ENCODE measurements around the gene RPS27. TPM values are rescaled to one million over a fixed set of nuclear protein-coding genes. Genes with fewer than 3 reads are reported as not detected.
"Not testable (repeated sequence)": the region's sequence is repeated elsewhere in the genome, so short reads cannot be mapped to it uniquely, and the experiment has no call there.

Gene RPS27
- total RNA-seq, 1 experiment from 2014 or later = 3,064 TPM

GRCh38 chr1:154014154-154014907 lies 23.8 kb downstream of the RPS27 start:
- Mint-ChIP-seq H3K27ac (ENCODE audit: low read depth, unreplicated experiment) (no peak overlapping the region), H3K27me3 (ENCODE audit: insufficient read depth, unreplicated experiment) (no peaks in the 10 kb centered on the region), H3K4me3 (ENCODE audit: unreplicated experiment) (no peak overlapping the region), H3K9me3 (ENCODE audit: unreplicated experiment) (no peaks in the 10 kb centered on the region), H3K36me3 (ENCODE audit: insufficient read depth, unreplicated experiment) (no peaks in the 10 kb centered on the region), H3K4me1 (ENCODE audit: insufficient read depth, unreplicated experiment) (peaks cover 7% of the 10 kb centered on the region)
- intact Hi-C loops (cut with micrococcal nuclease) = no loop called here
- DNase-seq (ENCODE audit: unreplicated experiment) = peak; percentile 62
- ChIA-PET POLR2A (no interaction called here), CTCF (interaction anchor here (0.6 kb wide), 1 partner anchor 63 kb away, joined by 3 read pairs; no protein-coding TSS in a partner anchor)
- BruUV-seq (replicated peaks) = no TSS peak
- no peak for TF ChIP-seq CTCF (IDR thresholded peaks at IDR 0.05; ENCODE audit: unreplicated experiment)

- peaks cover 4% of the 10 kb centered on the region for H3K4me1 Mint-ChIP-seq (ENCODE audit: insufficient read depth, unreplicated experiment)
- no peak overlapping the region for H3K27ac Mint-ChIP-seq (ENCODE audit: low read depth, unreplicated experiment)
These were observed 28.7 kb downstream of the RPS27 start for GRCh38 chr1:154019269-154019668.

GRCh38 chr1:154019940-154020339 lies 29.4 kb downstream of the RPS27 start:
- Mint-ChIP-seq H3K27ac (ENCODE audit: low read depth, unreplicated experiment) (no peak overlapping the region), H3K27me3 (ENCODE audit: insufficient read depth, unreplicated experiment) (no peaks in the 10 kb centered on the region), H3K4me3 (ENCODE audit: unreplicated experiment) (no peak overlapping the region), H3K4me1 (ENCODE audit: insufficient read depth, unreplicated experiment) (no peaks in the 10 kb centered on the region), H3K9me3 (ENCODE audit: unreplicated experiment) (no peaks in the 10 kb centered on the region), H3K36me3 (ENCODE audit: insufficient read depth, unreplicated experiment) (no peaks in the 10 kb centered on the region)
- ChIA-PET CTCF (interaction anchor here (0.8 kb wide), 1 partner anchor 175 kb away, joined by 3 read pairs; no protein-coding TSS in a partner anchor), POLR2A (no interaction called here)
- DNase-seq (ENCODE audit: unreplicated experiment) = no peak
- intact Hi-C loops (cut with micrococcal nuclease) = no loop called here
- no TSS peak for BruUV-seq (replicated peaks)
- no peak for TF ChIP-seq CTCF (IDR thresholded peaks at IDR 0.05; ENCODE audit: unreplicated experiment)

More at GRCh38 chr1:154019269-154019668, 28.7 kb downstream of the RPS27 start:
- CTCF ChIA-PET = interaction anchor here (0.8 kb wide), 1 partner anchor 176 kb away, joined by 3 read pairs; no protein-coding TSS in a partner anchor
- Mint-ChIP-seq H3K9me3 (ENCODE audit: unreplicated experiment) (no peaks in the 10 kb centered on the region), H3K36me3 (ENCODE audit: insufficient read depth, unreplicated experiment) (no peaks in the 10 kb centered on the region), H3K4me3 (ENCODE audit: unreplicated experiment) (no peak overlapping the region), H3K27me3 (ENCODE audit: insufficient read depth, unreplicated experiment) (no peaks in the 10 kb centered on the region)
- no peak for TF ChIP-seq CTCF (IDR thresholded peaks at IDR 0.05; ENCODE audit: unreplicated experiment)
- intact Hi-C loops (cut with micrococcal nuclease) = no loop called here
- no peak for DNase-seq (ENCODE audit: unreplicated experiment)
- POLR2A ChIA-PET = interaction anchor here (0.8 kb wide), 2 partner anchors 24 to 163 kb away, joined by 4 read pairs; no protein-coding TSS in a partner anchor
- BruUV-seq (replicated peaks) = no TSS peak

GRCh38 chr1:154033697-154034096 lies 43.1 kb downstream of the RPS27 start:
- POLR2A ChIA-PET = interaction anchor here (1.5 kb wide), 1 partner anchor 10 kb away, joined by 4 read pairs; no protein-coding TSS in a partner anchor
- H3K36me3 Mint-ChIP-seq (ENCODE audit: insufficient read depth, unreplicated experiment); H3K4me1 Mint-ChIP-seq (ENCODE audit: insufficient read depth, unreplicated experiment); H3K27me3 Mint-ChIP-seq (ENCODE audit: insufficient read depth, unreplicated experiment); H3K4me3 Mint-ChIP-seq (ENCODE audit: unreplicated experiment); DNase-seq (ENCODE audit: unreplicated experiment); BruUV-seq (replicated peaks); H3K27ac Mint-ChIP-seq (ENCODE audit: low read depth, unreplicated experiment); intact Hi-C loops (cut with micrococcal nuclease): not testable (repeated sequence)
- CTCF ChIA-PET = interaction anchor here (0.6 kb wide), 1 partner anchor 229 kb away, joined by 3 read pairs; no protein-coding TSS in a partner anchor
- peaks cover 20% of the 10 kb centered on the region for H3K9me3 Mint-ChIP-seq (ENCODE audit: unreplicated experiment)

Small RNA genes within 50 kb of the gene (microRNA-seq; reads per million reads assigned to microRNA genes)
- 0.40 reads per million for gene MIR6737

Other genes with a start within 250 kb of the RPS27 start
- 11.1 and 12.8 TPM in 2 replicates for gene SLC27A3, start 215.4 kb upstream of the RPS27 start, total RNA-seq (2022)
- gene GATAD2B, start 67.8 kb upstream of the RPS27 start, total RNA-seq (2022) = 95.5 and 108 TPM in 2 replicates
- gene DENND4B, start 44.0 kb upstream of the RPS27 start, total RNA-seq (2022) = 59.6 and 79.1 TPM in 2 replicates
- gene CRTC2, start 32.1 kb upstream of the RPS27 start, total RNA-seq (2022) = 47.0 and 55.1 TPM in 2 replicates
- 124 and 159 TPM in 2 replicates for gene SLC39A1, start 27.2 kb upstream of the RPS27 start, total RNA-seq (2022)
- gene CREB3L4, start 22.9 kb upstream of the RPS27 start, total RNA-seq (2022) = 14.7 and 17.6 TPM in 2 replicates
- gene JTB, start 13.1 kb upstream of the RPS27 start, total RNA-seq (2022) = 194 and 224 TPM in 2 replicates
- 63.1 and 71.6 TPM in 2 replicates for gene RAB13, start 4.4 kb upstream of the RPS27 start, total RNA-seq (2022)
- 0.05 and 0.10 TPM in 2 replicates for gene NUP210L, start 164.3 kb downstream of the RPS27 start, total RNA-seq (2022)
- 625 and 698 TPM in 2 replicates for gene TPM3, start 201.3 kb downstream of the RPS27 start, total RNA-seq (2022)
- not detected in 2 replicates for gene CFAP141, start 215.6 kb downstream of the RPS27 start, total RNA-seq (2022)
- 219 and 223 TPM in 2 replicates for gene UBAP2L, start 230.2 kb downstream of the RPS27 start, total RNA-seq (2022)

Measured in MCF 10A (cell line).